Effector memory CD4-positive, alpha-beta T cell (primary cell): Measurements from ENCODE around the gene SPRED2.

Source experiments
- DNase-seq, 3 donors: peaks; one replicate each; pipeline ENCODE4 v3.0.0-alpha.2; 2020
- H3K27ac ChIP-seq: 2 replicates; pipeline ENCODE4 v1.7.0; 2013; ENCODE audit warnings: mild to moderate bottlenecking, low read length, moderate library complexity; ENCODE audit not compliant: insufficient read depth, poor library complexity, severe bottlenecking
- H3K27me3 ChIP-seq: replicated peaks from 2 replicates; pipeline ENCODE4 v1.7.0; 2013; ENCODE audit warnings: mild to moderate bottlenecking, low read length; ENCODE audit not compliant: insufficient read depth, control insufficient read depth, poor library complexity, severe bottlenecking
- H3K36me3 ChIP-seq: 2 replicates; pipeline ENCODE4 v1.7.0; 2013; ENCODE audit warnings: mild to moderate bottlenecking, low read length, moderate library complexity; ENCODE audit not compliant: control insufficient read depth, insufficient read depth
- H3K4me1 ChIP-seq: 2 replicates; pipeline ENCODE4 v1.7.0; 2013; ENCODE audit warnings: low read length, mild to moderate bottlenecking; ENCODE audit not compliant: control insufficient read depth, insufficient read depth, poor library complexity, severe bottlenecking
- H3K4me3 ChIP-seq: 2 replicates; pipeline ENCODE4 v1.7.0; 2013; ENCODE audit warnings: low read length, low read depth, mild to moderate bottlenecking; ENCODE audit not compliant: insufficient read depth, poor library complexity, severe bottlenecking
- H3K9me3 ChIP-seq: 2 replicates; pipeline ENCODE4 v1.7.0; 2013; ENCODE audit warnings: mild to moderate bottlenecking, low read length, moderate library complexity; ENCODE audit not compliant: control insufficient read depth
- total RNA-seq, 3 donors: gene quantifications; one replicate each; lab custom pipeline; 2026; lab: John Stamatoyannopoulos, UW

The SPRED2 gene, protein sequence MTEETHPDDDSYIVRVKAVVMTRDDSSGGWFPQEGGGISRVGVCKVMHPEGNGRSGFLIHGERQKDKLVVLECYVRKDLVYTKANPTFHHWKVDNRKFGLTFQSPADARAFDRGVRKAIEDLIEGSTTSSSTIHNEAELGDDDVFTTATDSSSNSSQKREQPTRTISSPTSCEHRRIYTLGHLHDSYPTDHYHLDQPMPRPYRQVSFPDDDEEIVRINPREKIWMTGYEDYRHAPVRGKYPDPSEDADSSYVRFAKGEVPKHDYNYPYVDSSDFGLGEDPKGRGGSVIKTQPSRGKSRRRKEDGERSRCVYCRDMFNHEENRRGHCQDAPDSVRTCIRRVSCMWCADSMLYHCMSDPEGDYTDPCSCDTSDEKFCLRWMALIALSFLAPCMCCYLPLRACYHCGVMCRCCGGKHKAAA
- total RNA-seq = 3.1 to 9.7 (median 4.3) reads per million in 3 donors

DNA sequence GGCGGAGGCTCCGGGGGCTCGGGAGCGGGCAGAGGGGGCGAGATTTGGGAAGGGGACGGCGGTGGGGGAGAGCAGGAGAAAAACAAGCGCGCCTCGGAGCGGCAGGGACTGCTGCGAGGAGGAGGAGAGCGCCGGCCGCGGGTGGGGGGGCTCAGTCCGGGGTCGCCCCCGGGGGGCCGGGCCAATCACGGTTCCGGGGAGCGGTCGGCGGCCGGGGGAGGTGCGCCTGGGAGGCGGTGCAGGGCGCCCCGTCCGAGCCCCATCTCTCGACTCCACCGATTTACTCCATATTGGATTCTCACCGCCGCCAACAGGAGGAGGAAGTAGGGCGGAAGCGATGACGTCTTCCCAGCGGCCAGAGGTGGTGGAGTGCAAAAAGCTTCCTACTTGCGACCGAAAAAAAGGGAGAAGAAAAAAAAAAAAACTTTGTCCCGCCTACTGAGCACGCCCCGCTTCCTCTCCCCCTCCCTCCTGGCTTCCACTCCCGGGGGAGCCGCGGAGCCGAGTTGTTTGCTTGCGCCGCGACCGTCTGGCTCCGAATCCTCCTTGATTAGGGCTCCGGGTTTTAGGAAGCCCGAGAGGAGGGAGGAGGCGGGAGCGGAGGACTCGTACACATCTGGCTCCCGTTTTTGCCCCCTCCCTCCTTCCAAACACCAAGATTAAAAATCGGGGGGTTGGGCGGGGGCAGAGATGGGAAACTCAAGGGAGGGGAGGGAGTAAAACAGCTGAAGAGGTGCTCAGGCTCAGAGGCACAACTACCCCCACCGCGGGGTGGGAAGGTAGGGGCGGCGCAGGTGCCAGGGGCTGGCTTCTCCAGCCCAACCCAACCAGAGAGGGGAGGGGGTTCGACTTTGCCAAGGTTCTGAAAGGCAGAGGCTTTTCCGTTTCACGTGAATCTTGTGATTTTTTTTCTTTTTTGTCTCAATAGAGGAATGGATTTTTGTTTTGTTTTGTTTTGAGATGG is at the start of gene SPRED2:
SPRED2 (minus strand) TSS at position 373 of the 964 bp plus-strand sequence. CDS start 612 bp downstream, outside the sequence.
- Histone ChIP-seq H3K27me3 (peaks cover 27% of the 10 kb centered on the region), H3K4me1 (peaks cover 19% of the 10 kb centered on the region), H3K27ac (peak within 1 kb of the TSS; percentile 40), H3K4me3 (peak within 1 kb of the TSS; percentile 89), H3K9me3 (no peaks in the 10 kb centered on the region), H3K36me3 (no peaks in the 10 kb centered on the region)
- DNase-seq = peak; percentile 66 to 73 (median 67)

DNA sequence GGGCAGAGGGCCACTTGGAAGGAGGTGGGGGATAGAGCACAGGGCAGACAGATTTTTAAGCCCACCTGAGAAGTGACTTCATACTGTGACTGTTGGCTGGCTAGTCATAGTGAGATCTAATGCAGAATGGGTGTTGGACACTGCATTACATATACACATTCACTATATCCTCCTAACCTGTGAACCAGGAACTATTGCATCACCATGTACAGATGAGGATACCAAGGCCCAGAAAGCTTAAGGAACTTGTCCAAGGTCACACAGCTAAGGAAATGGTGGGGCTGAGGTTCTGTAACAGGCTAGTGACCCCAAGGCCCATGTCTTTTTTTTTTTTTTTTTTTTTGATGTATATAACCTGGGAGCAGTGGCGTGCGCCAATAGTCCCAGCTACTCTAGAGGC is 49.6 kb upstream of the SPRED2 start:
- H3K4me3 ChIP-seq = no peak overlapping the region
- no peaks in the 10 kb centered on the region for H3K36me3 ChIP-seq
- no peak for DNase-seq
- no peaks in the 10 kb centered on the region for H3K27me3 ChIP-seq
- no peaks in the 10 kb centered on the region for H3K9me3 ChIP-seq
- H3K4me1 ChIP-seq = no peaks in the 10 kb centered on the region
- H3K27ac ChIP-seq = no peak overlapping the region

DNA sequence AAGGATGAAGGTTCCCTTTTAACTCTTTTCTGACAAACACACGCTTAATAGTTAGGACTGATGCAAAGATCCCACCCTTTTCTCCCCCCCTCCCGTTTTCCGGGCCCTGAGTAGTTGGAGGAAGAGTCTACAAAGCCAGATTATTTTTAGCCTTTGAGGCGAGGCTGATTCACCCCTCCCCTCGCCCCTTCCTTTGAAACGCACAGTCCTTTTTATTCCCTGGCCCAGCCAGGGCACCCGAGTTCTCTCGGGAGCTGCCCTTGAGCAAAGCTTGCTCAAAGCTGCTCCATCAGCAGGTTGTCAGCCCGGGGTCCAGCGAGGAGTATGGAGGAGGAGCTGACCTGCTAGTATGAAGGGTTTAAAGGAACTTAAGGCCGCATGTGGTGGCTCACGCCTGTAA is 47.1 kb upstream of the SPRED2 start:
- Histone ChIP-seq H3K4me3 (no peak overlapping the region), H3K9me3 (no peaks in the 10 kb centered on the region), H3K27me3 (no peaks in the 10 kb centered on the region), H3K4me1 (no peaks in the 10 kb centered on the region), H3K27ac (no peak overlapping the region), H3K36me3 (no peaks in the 10 kb centered on the region)
- DNase-seq = no peak

DNA sequence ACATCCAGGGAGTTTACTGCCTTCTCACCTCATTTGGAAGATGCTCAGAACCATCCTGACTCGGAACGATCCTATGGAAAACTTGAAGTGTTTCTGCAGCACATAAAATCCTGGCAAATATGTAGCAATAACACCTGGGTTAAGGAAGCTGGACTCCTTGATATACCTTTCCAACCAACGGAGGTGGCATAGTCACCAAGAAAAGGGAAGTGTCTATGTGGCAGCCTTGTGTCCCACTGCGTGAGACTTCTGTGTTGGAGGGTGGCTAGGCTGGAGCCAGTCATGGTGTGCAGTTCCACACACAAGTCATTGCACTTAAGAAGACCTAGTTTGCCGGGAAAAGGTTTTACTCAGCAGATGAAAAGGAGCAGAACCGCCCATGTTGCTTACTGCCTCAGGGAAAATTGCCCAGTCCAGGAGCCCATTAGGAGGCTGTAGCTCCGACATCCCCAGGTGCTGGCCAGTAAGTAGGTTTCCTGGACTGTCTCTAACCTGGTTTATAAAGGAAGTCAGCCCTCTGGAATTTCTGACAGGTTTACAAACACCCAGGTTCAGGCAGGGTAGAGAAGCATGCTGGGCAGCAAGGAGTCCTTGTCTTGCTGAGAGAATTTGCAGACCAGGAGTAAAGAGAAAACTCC is 46.2 kb upstream of the SPRED2 start:
- H3K27me3 ChIP-seq = no peaks in the 10 kb centered on the region
- H3K36me3 ChIP-seq = no peaks in the 10 kb centered on the region
- H3K27ac ChIP-seq = no peak overlapping the region
- no peak overlapping the region for H3K4me3 ChIP-seq
- H3K4me1 ChIP-seq = no peaks in the 10 kb centered on the region
- no peak for DNase-seq
- no peaks in the 10 kb centered on the region for H3K9me3 ChIP-seq

DNA sequence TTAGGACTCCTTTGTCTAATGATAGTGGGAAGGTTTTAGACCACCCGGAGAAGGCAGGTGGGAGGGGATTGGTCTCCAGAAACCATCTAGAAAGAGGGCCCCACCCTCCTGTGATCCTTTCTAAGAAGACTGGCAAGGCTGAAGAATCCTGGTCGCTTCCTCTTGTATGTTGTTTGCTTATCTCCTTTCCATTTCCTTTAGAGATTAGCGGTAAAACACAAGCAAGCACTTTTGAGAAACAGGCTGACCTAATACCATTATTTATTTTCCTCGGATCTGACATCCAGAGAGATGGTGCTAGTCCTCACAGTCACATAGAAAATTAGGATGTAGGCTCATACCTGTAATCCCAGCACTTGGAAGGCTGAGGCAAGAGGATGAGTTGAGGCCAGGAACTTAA is 45.2 kb upstream of the SPRED2 start:
- no peaks in the 10 kb centered on the region for H3K9me3 ChIP-seq
- H3K27me3 ChIP-seq = no peaks in the 10 kb centered on the region
- no peaks in the 10 kb centered on the region for H3K36me3 ChIP-seq
- no peaks in the 10 kb centered on the region for H3K4me1 ChIP-seq
- no peak overlapping the region for H3K27ac ChIP-seq
- no peak for DNase-seq
- no peak overlapping the region for H3K4me3 ChIP-seq

DNA sequence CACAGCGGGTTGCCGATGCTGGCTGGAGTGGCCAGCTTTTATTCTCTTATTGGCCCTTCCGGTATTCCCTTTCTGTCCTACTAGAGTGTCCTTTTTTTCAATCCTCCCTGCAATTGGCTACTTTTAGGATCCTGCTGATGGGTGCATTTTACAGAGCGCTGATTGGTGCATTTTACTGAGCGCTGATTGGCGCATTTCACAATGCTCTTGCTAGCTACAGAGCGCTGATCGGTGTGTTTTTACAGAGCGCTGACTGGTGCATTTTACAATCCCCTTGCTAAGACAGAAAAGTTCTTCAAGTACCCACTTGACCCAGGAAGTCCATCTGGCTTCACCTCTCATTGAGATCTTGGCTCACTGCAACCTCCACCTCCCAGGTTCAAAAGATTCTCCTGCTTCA is 44.4 kb upstream of the SPRED2 start:
- H3K4me3 ChIP-seq = no peak overlapping the region
- no peaks in the 10 kb centered on the region for H3K27me3 ChIP-seq
- no peaks in the 10 kb centered on the region for H3K36me3 ChIP-seq
- H3K9me3 ChIP-seq = no peaks in the 10 kb centered on the region
- no peak for DNase-seq
- H3K27ac ChIP-seq = no peak overlapping the region
- no peaks in the 10 kb centered on the region for H3K4me1 ChIP-seq

DNA sequence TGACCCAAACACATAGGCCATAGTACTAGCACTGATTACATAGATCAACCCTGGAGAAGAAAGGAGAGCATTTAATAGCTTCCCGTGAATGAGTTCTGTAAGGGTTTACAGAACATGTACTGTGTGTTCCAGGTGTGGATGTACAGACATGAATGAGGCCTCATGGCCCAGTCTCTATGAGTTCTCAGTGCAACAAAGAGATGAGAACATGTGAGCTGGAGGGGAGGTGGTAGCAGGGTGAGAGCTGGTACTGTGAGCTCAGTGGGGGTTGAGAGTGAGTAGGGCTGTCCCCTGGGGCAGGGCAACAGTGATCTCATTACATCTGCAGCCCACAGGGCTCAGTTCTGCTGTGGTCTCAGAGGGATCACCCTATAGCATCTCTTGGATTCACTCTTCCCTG is 42.6 kb upstream of the SPRED2 start:
- Histone ChIP-seq H3K4me3 (no peak overlapping the region), H3K36me3 (no peaks in the 10 kb centered on the region), H3K27me3 (no peaks in the 10 kb centered on the region), H3K9me3 (no peaks in the 10 kb centered on the region), H3K4me1 (no peaks in the 10 kb centered on the region), H3K27ac (no peak overlapping the region)
- no peak for DNase-seq

DNA sequence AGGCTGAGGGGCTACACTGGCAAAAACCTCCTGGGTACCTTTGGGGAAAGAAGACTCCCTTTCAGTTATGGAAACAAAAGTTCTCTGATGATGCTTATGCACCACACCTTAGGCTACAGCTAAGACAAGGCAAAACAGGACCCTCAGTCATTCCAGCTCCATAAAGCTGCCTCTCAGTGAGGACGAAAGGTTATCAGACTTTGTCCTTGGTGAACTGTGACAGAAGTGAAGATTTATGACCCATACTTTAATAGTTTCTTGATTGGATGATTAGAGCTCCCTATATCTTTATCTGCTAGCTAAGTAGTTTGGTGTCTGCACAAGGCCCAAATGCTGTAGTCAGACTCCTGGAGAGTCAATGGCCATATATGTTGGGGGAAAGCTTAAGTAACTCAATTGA is 40.6 kb upstream of the SPRED2 start:
- Histone ChIP-seq H3K4me3 (no peak overlapping the region), H3K36me3 (no peaks in the 10 kb centered on the region), H3K4me1 (no peaks in the 10 kb centered on the region), H3K9me3 (no peaks in the 10 kb centered on the region), H3K27ac (no peak overlapping the region), H3K27me3 (no peaks in the 10 kb centered on the region)
- DNase-seq = no peak

DNA sequence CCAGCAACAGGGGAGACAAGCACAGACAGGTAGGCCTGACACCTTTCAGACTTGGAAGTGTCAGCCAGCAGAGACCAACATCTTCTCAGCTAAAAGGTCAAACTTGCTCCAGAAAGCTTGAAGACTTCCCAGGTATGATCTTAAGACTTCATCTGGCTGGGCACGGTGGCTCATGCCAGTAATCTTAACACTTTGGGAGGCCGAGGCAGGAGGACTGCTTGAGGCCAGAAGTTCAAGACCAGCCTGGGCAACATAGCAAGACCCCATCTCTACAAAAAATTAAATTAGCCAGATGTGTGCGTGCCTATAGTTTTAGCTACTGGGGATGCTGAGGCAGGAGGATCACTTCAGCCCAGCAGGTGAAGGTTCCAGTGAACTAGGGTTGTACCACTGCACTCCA is 39.0 kb upstream of the SPRED2 start:
- DNase-seq = no peak
- no peaks in the 10 kb centered on the region for H3K9me3 ChIP-seq
- H3K27me3 ChIP-seq = no peaks in the 10 kb centered on the region
- no peaks in the 10 kb centered on the region for H3K36me3 ChIP-seq
- no peak overlapping the region for H3K4me3 ChIP-seq
- no peak overlapping the region for H3K27ac ChIP-seq
- no peaks in the 10 kb centered on the region for H3K4me1 ChIP-seq
